H1 (cell line): ENCODE results near the gene FAM9C. TPM values are rescaled to one million over a fixed set of nuclear protein-coding genes. Genes with fewer than 3 reads are reported as not detected.

Experiments used
- CTCF ChIA-PET: fragments of 300-600 bp; sonication (Branson Sonifier 250); formaldehyde crosslinking; loops from one replicate; lab custom pipeline; 2021; ENCODE audit not compliant: partially characterized antibody; lab: Charles Lee
- POLR2A ChIA-PET: fragments of 300-600 bp; sonication (Branson Sonifier 250); formaldehyde crosslinking; loops from one replicate; lab custom pipeline; 2021; ENCODE audit warnings: inconsistent platforms; ENCODE audit not compliant: partially characterized antibody; lab: Charles Lee
- DNase-seq, 2 experiments: peaks; one replicate each; pipeline versions ENCODE4 v3.0.0 to v3.0.0-alpha.2; 2010 to 2022; ENCODE audit warnings: low spot score in 2 of 2, low read depth in 1 of 2, mixed read lengths in 1 of 2
- FAIRE-seq: peaks from 2 replicates; lab custom pipeline; 2011; peaks lifted over from hg19 to GRCh38; lab: Jason Lieb, UNC
- H2AFZ ChIP-seq: 2 replicates; pipeline ENCODE4 v1.8.1; 2012; ENCODE audit warnings: low read length, inconsistent platforms
- H2AK5ac ChIP-seq: 2 replicates; pipeline ENCODE4 v1.6.1; 2013; ENCODE audit warnings: low read depth, low read length
- H2BK120ac ChIP-seq: replicated peaks from 2 replicates; pipeline ENCODE3; 2013; ENCODE audit warnings: low read depth, low read length, inconsistent platforms
- H2BK12ac ChIP-seq: 2 replicates; pipeline ENCODE4 v1.6.1; 2013; ENCODE audit warnings: low read depth, low read length
- H2BK15ac ChIP-seq: 2 replicates; pipeline ENCODE4 v1.6.1; 2013; ENCODE audit warnings: low read length
- H2BK20ac ChIP-seq: 2 replicates; pipeline ENCODE4 v1.6.1; 2013; ENCODE audit warnings: low read length
- H2BK5ac ChIP-seq: 2 replicates; pipeline ENCODE4 v1.6.1; 2013; ENCODE audit warnings: low read depth, low read length
- H3K14ac ChIP-seq: 2 replicates; pipeline ENCODE4 v1.6.1; 2013; ENCODE audit warnings: inconsistent platforms; ENCODE audit not compliant: insufficient read length
- H3K18ac ChIP-seq: 2 replicates; pipeline ENCODE4 v1.6.1; 2013; ENCODE audit warnings: low read length; ENCODE audit errors: extremely low read depth
- H3K23ac ChIP-seq: 2 replicates; pipeline ENCODE4 v1.6.1; 2013; ENCODE audit warnings: inconsistent platforms; ENCODE audit not compliant: insufficient read length
- H3K23me2 ChIP-seq: 2 replicates; pipeline ENCODE4 v1.6.1; 2013; ENCODE audit warnings: low read depth, low read length
- H3K27ac ChIP-seq: 2 replicates; pipeline ENCODE4 v1.6.1; 2011; ENCODE audit warnings: low read depth, low read length, inconsistent platforms
- H3K27me3 ChIP-seq, 4 experiments: replicated peaks in 1 of 4; 1 replicate in 1 of 4; 2 replicates in 3 of 4; pipeline versions ENCODE4 v1.6.1 to v1.8.1; 2011 to 2013; ENCODE audit warnings: low read length in 3 of 4, mild to moderate bottlenecking in 3 of 4, inconsistent platforms in 2 of 4, mixed read lengths in 2 of 4, moderate library complexity in 1 of 4; ENCODE audit not compliant: control insufficient read depth in 3 of 4, insufficient read depth in 3 of 4; ENCODE audit errors: extremely low read depth in 1 of 4
- H3K36me3 ChIP-seq, 4 experiments: 2 replicates each; pipeline versions ENCODE4 v1.6.1 to v1.8.1; 2011 to 2013; ENCODE audit warnings: mild to moderate bottlenecking in 4 of 4, low read length in 3 of 4, moderate library complexity in 2 of 4, control low read depth in 1 of 4, inconsistent platforms in 1 of 4; ENCODE audit not compliant: insufficient read depth in 4 of 4, control insufficient read depth in 2 of 4
- H3K4ac ChIP-seq: replicated peaks from 2 replicates; pipeline ENCODE3; 2013; ENCODE audit warnings: low read length, low read depth, mixed read lengths, inconsistent platforms; ENCODE audit not compliant: insufficient read length
- H3K4me1 ChIP-seq, 4 experiments: replicated peaks in 1 of 4; 1 replicate in 1 of 4; 2 replicates in 3 of 4; pipeline versions ENCODE4 v1.6.1 to v1.8.1; 2011 to 2013; ENCODE audit warnings: low read length in 3 of 4, inconsistent platforms in 2 of 4, mixed read lengths in 1 of 4; ENCODE audit not compliant: insufficient read depth in 4 of 4, control insufficient read depth in 3 of 4
- H3K4me2 ChIP-seq, 2 experiments: 2 replicates each; pipeline versions ENCODE4 v1.6.1 to v1.8.1; 2011 to 2013; ENCODE audit warnings: low read depth in 2 of 2, low read length in 2 of 2, control low read depth in 1 of 2, inconsistent platforms in 1 of 2, mild to moderate bottlenecking in 1 of 2; ENCODE audit not compliant: insufficient read depth in 1 of 2
- H3K4me3 ChIP-seq, 4 experiments: fragments of 200-600, 300-600 bp in 1 of 4; sonication (generic), shearing (Covaris generic), sonication (Bioruptor Twin) in 1 of 4; 2 replicates each; pipeline versions ENCODE4 v1.5.1 to v1.8.1; 2011 to 2016; ENCODE audit warnings: low read length in 4 of 4, low read depth in 3 of 4, control low read depth in 2 of 4, inconsistent platforms in 2 of 4, mild to moderate bottlenecking in 2 of 4, mixed read lengths in 1 of 4, moderate library complexity in 1 of 4; ENCODE audit not compliant: insufficient read depth in 2 of 4; ENCODE audit errors: extremely low read depth in 1 of 4
- H3K56ac ChIP-seq: replicated peaks from 2 replicates; pipeline ENCODE3; 2013; ENCODE audit warnings: low read depth, mild to moderate bottlenecking, mixed read lengths, low read length, inconsistent platforms; ENCODE audit not compliant: insufficient read length
- H3K79me1 ChIP-seq: 2 replicates; pipeline ENCODE4 v1.6.1; 2013; ENCODE audit warnings: low read depth, low read length, control low read depth
- H3K79me2 ChIP-seq, 2 experiments: 2 replicates each; pipeline versions ENCODE4 v1.6.1 to v1.8.1; 2012 to 2013; ENCODE audit warnings: low read length in 2 of 2, mild to moderate bottlenecking in 2 of 2, inconsistent platforms in 1 of 2; ENCODE audit not compliant: insufficient read depth in 2 of 2, control insufficient read depth in 1 of 2
- H3K9ac ChIP-seq, 4 experiments: replicated peaks in 1 of 4; 1 replicate in 1 of 4; 2 replicates in 3 of 4; pipeline versions ENCODE4 v1.6.1 to v1.8.1; 2011 to 2013; ENCODE audit warnings: low read depth in 3 of 4, low read length in 3 of 4, control low read depth in 2 of 4, mild to moderate bottlenecking in 2 of 4, moderate library complexity in 2 of 4, inconsistent platforms in 1 of 4; ENCODE audit errors: extremely low read depth in 1 of 4
- H3K9me3 ChIP-seq, 2 experiments: 2 replicates each; pipeline versions ENCODE4 v1.6.1 to v1.8.1; 2012 to 2013; ENCODE audit warnings: mild to moderate bottlenecking in 2 of 2, moderate library complexity in 2 of 2, control low read depth in 1 of 2, inconsistent platforms in 1 of 2, low read depth in 1 of 2, low read length in 1 of 2, mixed read lengths in 1 of 2; ENCODE audit not compliant: insufficient read depth in 2 of 2
- H4K20me1 ChIP-seq, 2 experiments: replicated peaks in 1 of 2; 2 replicates each; pipeline versions ENCODE3 to v1.8.1; 2011 to 2013; ENCODE audit warnings: inconsistent platforms in 2 of 2, low read length in 2 of 2, mild to moderate bottlenecking in 1 of 2; ENCODE audit not compliant: insufficient read depth in 2 of 2, control insufficient read depth in 1 of 2
- H4K5ac ChIP-seq: 2 replicates; pipeline ENCODE4 v1.6.1; 2013; ENCODE audit warnings: low read length, low read depth, mixed read lengths, inconsistent platforms; ENCODE audit not compliant: insufficient read length
- H4K8ac ChIP-seq: 2 replicates; pipeline ENCODE4 v1.8.0; 2013; ENCODE audit warnings: mild to moderate bottlenecking, moderate library complexity, low read length, inconsistent platforms; ENCODE audit not compliant: insufficient read depth; ENCODE audit errors: extremely low read depth
- H4K91ac ChIP-seq: replicated peaks from 2 replicates; pipeline ENCODE3; 2013; ENCODE audit warnings: low read length, mixed read lengths, inconsistent platforms; ENCODE audit not compliant: insufficient read length
- ASH2L ChIP-seq: fragments of 200-600, 300-600 bp; sonication (generic); IDR thresholded peaks from one replicate; pipeline ENCODE4 v1.7.1; 2017; ENCODE audit warnings: low read length
- BACH1 ChIP-seq: IDR thresholded peaks from 2 replicates; pipeline ENCODE4 v1.6.1; 2012; ENCODE audit warnings: low read length, improper control_type of control experiment
- BCL11A ChIP-seq, 2 experiments: IDR thresholded peaks; one replicate each; pipeline ENCODE4 v1.6.1; 2011; ENCODE audit warnings: low read depth in 2 of 2, low read length in 2 of 2, mild to moderate bottlenecking in 2 of 2
- CBX5 ChIP-seq: fragments of 300-800, 300-1000 bp; sonication (generic); IDR thresholded peaks from 2 replicates; pipeline ENCODE4 v1.7.1; 2016; ENCODE audit warnings: antibody characterized with exemption, low read length, low read depth
- CEBPB ChIP-seq: IDR thresholded peaks from 2 replicates; pipeline ENCODE4 v1.6.1; 2012; ENCODE audit warnings: low read depth, low read length
- GTF2F1 ChIP-seq: IDR thresholded peaks from 2 replicates; pipeline ENCODE4 v1.6.1; 2012; ENCODE audit warnings: low read depth, low read length, improper control_type of control experiment, borderline replicate concordance
- RXRA ChIP-seq: IDR thresholded peaks from 2 replicates; pipeline ENCODE4 v1.6.1; 2011; ENCODE audit warnings: low read depth, mild to moderate bottlenecking, low read length, moderate library complexity; ENCODE audit not compliant: insufficient read depth
- WGBS, 2 experiments: shearing (Covaris generic) in 1 of 2; methylation state at CpG; one replicate each; pipeline versions ENCODE4 v1.1.6 to v1.1.7; 2013 to 2015; ENCODE audit warnings: low lambda C conversion rate in 2 of 2, mixed read lengths in 2 of 2, inconsistent platforms in 1 of 2, low coverage in 1 of 2, missing lambda C conversion rate in 1 of 2; ENCODE audit not compliant: insufficient replicate concordance in 2 of 2, insufficient coverage in 1 of 2, insufficient read length in 1 of 2; ENCODE audit errors: extremely low coverage in 1 of 2, missing lambda C conversion rate in 1 of 2; 5-methylcytosine and 5-hydroxymethylcytosine counted together
- polyA plus RNA-seq, 7 experiments: library from polyadenylated mRNA; depleted of rRNA in 3 of 7; stranded (reverse) in 5 of 7; unstranded in 2 of 7; fragments of >200 nt in 5 of 7; fragments of 200-250 nt in 2 of 7; gene quantifications; 1 replicate in 5 of 7; 2 replicates in 1 of 7; 4 replicates in 1 of 7; pipeline versions ENCODE4 v1.2.1 to v1.2.3, GENCODE V29; 2011 to 2013; ENCODE audit warnings: missing spikeins in 2 of 7, mixed read lengths in 2 of 7
- total RNA-seq: library from RNA; stranded (reverse); fragmentation: NEBNext Ultra II Directional; extraction: Animal tissue kit (Norgen Biotek cat#: 25700); gene quantifications from 2 replicates; pipeline ENCODE4 v1.2.1, GENCODE V29; 2021
- TF ChIP-seq, protein P1 (sequence below), 3 experiments: IDR thresholded peaks; 1 replicate in 2 of 3; 2 replicates in 1 of 3; pipeline versions ENCODE4 v1.5.1 to v1.6.1; 2011; ENCODE audit warnings: low read length in 3 of 3, mild to moderate bottlenecking in 3 of 3, inconsistent platforms in 2 of 3, low read depth in 1 of 3, moderate library complexity in 1 of 3; ENCODE audit not compliant: insufficient read depth in 1 of 3; ENCODE audit errors: control extremely low read depth in 1 of 3
- TF ChIP-seq, protein P2 (sequence below): IDR thresholded peaks from 2 replicates; pipeline ENCODE4 v1.6.1; 2012; ENCODE audit warnings: inconsistent platforms

The FAM9C gene
- total and polyA plus RNA-seq, 2 of the 8 experiments (the other 6 are each of a cell fraction or from before 2014, with no cell fraction given): not detected

DNA sequence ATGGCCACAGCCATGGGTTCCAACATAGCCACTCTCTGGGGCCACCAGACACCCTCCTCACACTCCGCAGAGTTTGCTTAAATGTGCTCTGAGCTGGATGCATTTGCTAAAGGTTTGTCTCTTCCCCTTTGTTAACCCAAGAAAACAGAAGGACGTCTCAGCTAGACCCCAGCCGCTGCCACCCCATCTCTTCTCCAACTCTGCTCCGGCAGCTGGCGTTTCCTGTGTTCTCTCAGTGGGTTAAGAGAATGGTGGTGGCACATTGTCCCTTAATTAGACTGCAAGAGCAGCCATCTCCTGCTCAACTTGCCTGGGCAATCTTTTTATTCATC is 43.7 kb upstream of the FAM9C start:
- Histone ChIP-seq H3K4me2 (no peak overlapping the region), H4K91ac (no peak overlapping the region), H4K8ac (no peak overlapping the region), H3K14ac (no peak overlapping the region), H3K4me1 (no peaks in the 10 kb centered on the region), H2BK12ac (no peak overlapping the region), H3K27ac (no peak overlapping the region), H3K79me1 (no peaks in the 10 kb centered on the region), H3K23me2 (no peaks in the 10 kb centered on the region), H3K79me2 (no peaks in the 10 kb centered on the region), H4K5ac (no peak overlapping the region), H3K4ac (no peak overlapping the region), H3K23ac (no peak overlapping the region), H3K56ac (no peak overlapping the region), H2AFZ (no peak overlapping the region), H2BK5ac (no peak overlapping the region), H3K18ac (no peak overlapping the region; the same call in 1 of the 2 replicates), H3K4me3 (no peak overlapping the region), H3K9me3 (no peaks in the 10 kb centered on the region), H2AK5ac (no peak overlapping the region), H2BK120ac (no peak overlapping the region), H3K9ac (no peak overlapping the region), H3K36me3 (no peaks in the 10 kb centered on the region), H4K20me1 (no peaks in the 10 kb centered on the region), H2BK15ac (no peak overlapping the region), H2BK20ac (no peak overlapping the region), H3K27me3 (no peaks in the 10 kb centered on the region)
- 95% methylated on average over 5 of the region's 5 CpGs; no CpG with 5 or more reads in 1 of the 2 experiments for WGBS, 2 experiments
- POLR2A ChIA-PET: no interaction called here
- CTCF ChIA-PET: no interaction called here
- TF ChIP-seq BACH1 (no peak), CEBPB (no peak), BCL11A (IDR thresholded peaks at IDR 0.05; ENCODE audit: low read depth in 2 of 2, low read length in 2 of 2) (no peak), CBX5 (no peak), ASH2L (no peak), GTF2F1 (no peak), RXRA (no peak)
- TF ChIP-seq, protein P1, sequence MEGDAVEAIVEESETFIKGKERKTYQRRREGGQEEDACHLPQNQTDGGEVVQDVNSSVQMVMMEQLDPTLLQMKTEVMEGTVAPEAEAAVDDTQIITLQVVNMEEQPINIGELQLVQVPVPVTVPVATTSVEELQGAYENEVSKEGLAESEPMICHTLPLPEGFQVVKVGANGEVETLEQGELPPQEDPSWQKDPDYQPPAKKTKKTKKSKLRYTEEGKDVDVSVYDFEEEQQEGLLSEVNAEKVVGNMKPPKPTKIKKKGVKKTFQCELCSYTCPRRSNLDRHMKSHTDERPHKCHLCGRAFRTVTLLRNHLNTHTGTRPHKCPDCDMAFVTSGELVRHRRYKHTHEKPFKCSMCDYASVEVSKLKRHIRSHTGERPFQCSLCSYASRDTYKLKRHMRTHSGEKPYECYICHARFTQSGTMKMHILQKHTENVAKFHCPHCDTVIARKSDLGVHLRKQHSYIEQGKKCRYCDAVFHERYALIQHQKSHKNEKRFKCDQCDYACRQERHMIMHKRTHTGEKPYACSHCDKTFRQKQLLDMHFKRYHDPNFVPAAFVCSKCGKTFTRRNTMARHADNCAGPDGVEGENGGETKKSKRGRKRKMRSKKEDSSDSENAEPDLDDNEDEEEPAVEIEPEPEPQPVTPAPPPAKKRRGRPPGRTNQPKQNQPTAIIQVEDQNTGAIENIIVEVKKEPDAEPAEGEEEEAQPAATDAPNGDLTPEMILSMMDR (IDR thresholded peaks at IDR 0.05; ENCODE audit: control extremely low read depth in 1 of 3, insufficient read depth in 1 of 3, low read depth in 1 of 3, low read length in 3 of 3): no peak
- TF ChIP-seq, protein P2, sequence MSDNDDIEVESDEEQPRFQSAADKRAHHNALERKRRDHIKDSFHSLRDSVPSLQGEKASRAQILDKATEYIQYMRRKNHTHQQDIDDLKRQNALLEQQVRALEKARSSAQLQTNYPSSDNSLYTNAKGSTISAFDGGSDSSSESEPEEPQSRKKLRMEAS: no peak
- FAIRE-seq (no peak), DNase-seq (no peak)
